Endothelial cell (in vitro differentiated cells): ENCODE data around the gene KLF15. TPM values are rescaled to one million over a fixed set of nuclear protein-coding genes. Genes with fewer than 3 reads are reported as not detected.

Source experiments
- DNase-seq: peaks from one replicate; pipeline ENCODE4 v3.0.0; 2021; ENCODE audit warnings: low spot score
- H3K27ac Mint-ChIP-seq: one replicate; pipeline ENCODE4 v1.8.0; 2021; ENCODE audit warnings: mixed read lengths, inconsistent platforms; ENCODE audit not compliant: unreplicated experiment
- H3K27me3 Mint-ChIP-seq: one replicate; pipeline ENCODE4 v1.8.0; 2021; ENCODE audit warnings: mild to moderate bottlenecking, moderate library complexity, mixed read lengths, inconsistent platforms; ENCODE audit not compliant: unreplicated experiment
- H3K36me3 Mint-ChIP-seq: one replicate; pipeline ENCODE4 v1.8.0; 2021; ENCODE audit warnings: mild to moderate bottlenecking, low read depth, mixed read lengths, inconsistent platforms; ENCODE audit not compliant: unreplicated experiment
- H3K4me1 Mint-ChIP-seq: one replicate; pipeline ENCODE4 v1.8.0; 2021; ENCODE audit warnings: mild to moderate bottlenecking, mixed read lengths, inconsistent platforms; ENCODE audit not compliant: unreplicated experiment
- H3K4me3 Mint-ChIP-seq: one replicate; pipeline ENCODE4 v1.8.0; 2021; ENCODE audit warnings: mild to moderate bottlenecking, mixed read lengths, inconsistent platforms; ENCODE audit not compliant: unreplicated experiment
- H3K9me3 Mint-ChIP-seq: one replicate; pipeline ENCODE4 v1.8.0; 2021; ENCODE audit warnings: mixed read lengths, inconsistent platforms; ENCODE audit not compliant: unreplicated experiment
- total RNA-seq: library from RNA; stranded (reverse); fragmentation: NEBNext Ultra II Directional; extraction: Animal tissue kit (Norgen Biotek cat#: 25700); gene quantifications from one replicate; pipeline ENCODE4 v1.2.1, GENCODE V29; 2021; ENCODE audit not compliant: unreplicated experiment
- TF ChIP-seq, protein P1 (sequence below): fragments of 200-600 bp; sonication (generic); IDR thresholded peaks from one replicate; pipeline ENCODE4 v1.5.0; 2021; ENCODE audit warnings: antibody characterized with exemption; ENCODE audit not compliant: unreplicated experiment

The KLF15 gene
- total RNA-seq, 1 donor from 2014 or later = 0.67 TPM

DNA sequence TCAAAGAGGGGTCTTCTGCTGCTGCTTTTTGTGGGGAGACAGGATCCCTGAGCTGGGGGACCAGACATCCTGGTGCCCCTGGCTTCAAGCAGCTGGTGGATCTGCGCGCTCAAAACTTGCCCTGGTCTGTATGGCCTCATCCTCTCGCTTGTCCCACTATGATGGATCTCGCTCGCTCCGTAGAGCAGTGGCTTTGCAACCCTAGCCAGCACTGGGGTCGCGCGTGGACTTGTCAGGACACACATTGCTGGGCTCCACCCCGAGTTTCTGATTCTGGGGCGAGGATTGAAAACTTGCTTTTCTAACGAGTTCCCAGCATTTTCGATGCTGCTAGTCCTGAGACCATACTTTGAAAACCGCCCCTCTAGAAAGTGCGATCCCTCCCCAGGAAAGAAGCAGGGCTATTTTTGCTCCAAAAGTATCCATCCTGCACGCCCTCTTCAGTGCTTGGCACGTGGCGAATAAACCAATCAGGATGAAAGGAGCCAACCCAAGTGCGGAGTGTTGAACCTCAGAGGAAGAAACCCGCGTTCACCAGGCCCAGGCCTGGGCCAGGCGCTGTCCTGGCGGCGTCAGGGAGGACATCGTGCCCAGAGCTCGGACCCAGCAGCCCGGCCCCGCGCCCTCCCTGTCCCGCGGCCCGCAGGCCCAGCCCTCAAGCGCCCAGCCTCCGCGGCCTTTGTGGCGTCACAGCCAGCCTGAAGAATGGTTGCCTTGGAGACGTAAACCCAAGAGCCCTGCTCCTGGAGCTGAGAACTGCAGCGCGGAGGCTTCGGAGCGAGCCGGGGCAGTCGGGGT lies 37.2 kb upstream of the KLF15 start, which contains the start of gene CFAP100:
TSS of gene CFAP100 (plus strand) at position 731 of the 798 bp plus-strand sequence. CDS start 1,092 bp downstream, outside the sequence.
- Mint-ChIP-seq H3K27me3 (peaks cover 5% of the 10 kb centered on the region), H3K27ac (peak within 1 kb of the TSS; percentile 15), H3K36me3 (no peaks in the 10 kb centered on the region), H3K4me1 (peaks cover 3% of the 10 kb centered on the region), H3K9me3 (no peaks in the 10 kb centered on the region), H3K4me3 (no peak within 1 kb of the TSS)
- DNase-seq = peak; percentile 72
- TF ChIP-seq, protein P1, sequence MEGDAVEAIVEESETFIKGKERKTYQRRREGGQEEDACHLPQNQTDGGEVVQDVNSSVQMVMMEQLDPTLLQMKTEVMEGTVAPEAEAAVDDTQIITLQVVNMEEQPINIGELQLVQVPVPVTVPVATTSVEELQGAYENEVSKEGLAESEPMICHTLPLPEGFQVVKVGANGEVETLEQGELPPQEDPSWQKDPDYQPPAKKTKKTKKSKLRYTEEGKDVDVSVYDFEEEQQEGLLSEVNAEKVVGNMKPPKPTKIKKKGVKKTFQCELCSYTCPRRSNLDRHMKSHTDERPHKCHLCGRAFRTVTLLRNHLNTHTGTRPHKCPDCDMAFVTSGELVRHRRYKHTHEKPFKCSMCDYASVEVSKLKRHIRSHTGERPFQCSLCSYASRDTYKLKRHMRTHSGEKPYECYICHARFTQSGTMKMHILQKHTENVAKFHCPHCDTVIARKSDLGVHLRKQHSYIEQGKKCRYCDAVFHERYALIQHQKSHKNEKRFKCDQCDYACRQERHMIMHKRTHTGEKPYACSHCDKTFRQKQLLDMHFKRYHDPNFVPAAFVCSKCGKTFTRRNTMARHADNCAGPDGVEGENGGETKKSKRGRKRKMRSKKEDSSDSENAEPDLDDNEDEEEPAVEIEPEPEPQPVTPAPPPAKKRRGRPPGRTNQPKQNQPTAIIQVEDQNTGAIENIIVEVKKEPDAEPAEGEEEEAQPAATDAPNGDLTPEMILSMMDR = no peak

DNA sequence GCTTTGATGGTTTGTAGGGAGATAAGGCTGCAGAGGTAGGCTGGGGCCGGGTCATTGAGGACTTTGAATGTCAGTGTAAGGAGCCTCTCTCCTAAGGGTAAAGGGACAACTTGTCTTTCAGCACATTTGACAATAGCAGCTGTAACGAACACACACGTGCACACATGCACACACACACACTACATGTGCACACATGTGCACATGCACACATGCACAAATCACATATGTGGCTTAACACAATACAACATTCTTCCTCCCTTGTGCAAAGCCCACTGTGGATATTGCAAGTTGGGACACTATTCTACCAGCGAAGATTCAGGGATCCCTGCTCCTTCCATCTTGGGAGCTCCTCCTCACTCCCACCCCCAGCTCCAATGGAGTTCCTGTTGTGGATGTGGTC lies 36.4 kb upstream of the KLF15 start:
- Mint-ChIP-seq H3K27me3 (peaks cover 5% of the 10 kb centered on the region), H3K4me1 (peaks cover 3% of the 10 kb centered on the region), H3K4me3 (no peak overlapping the region), H3K9me3 (no peaks in the 10 kb centered on the region), H3K27ac (no peak overlapping the region), H3K36me3 (no peaks in the 10 kb centered on the region)
- TF ChIP-seq, protein P1 = no peak
- DNase-seq = no peak

DNA sequence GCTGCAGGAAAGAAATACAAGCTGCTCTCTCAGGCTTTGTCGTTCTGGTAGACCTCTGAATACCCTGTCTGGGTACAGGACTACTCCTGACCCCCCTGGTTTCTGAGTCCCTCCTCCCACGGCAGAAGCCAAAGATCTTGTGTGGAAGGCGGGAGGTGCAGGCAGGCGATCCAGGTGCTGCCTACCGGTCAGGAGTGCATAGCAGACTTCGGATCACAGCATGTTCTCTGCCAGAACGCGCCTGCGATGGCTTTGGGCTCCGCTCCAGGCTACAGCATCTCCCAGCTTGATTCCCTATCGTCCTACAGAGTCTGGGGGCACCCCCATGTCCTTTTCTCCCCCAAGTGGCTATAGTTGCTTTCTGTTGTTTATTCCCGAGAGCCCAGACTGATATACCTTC lies 35.0 kb upstream of the KLF15 start:
- TF ChIP-seq, protein P1 = no peak
- DNase-seq = no peak
- Mint-ChIP-seq H3K4me1 (peaks cover 3% of the 10 kb centered on the region), H3K27ac (no peak overlapping the region), H3K27me3 (peaks cover 7% of the 10 kb centered on the region), H3K36me3 (no peaks in the 10 kb centered on the region), H3K9me3 (no peaks in the 10 kb centered on the region), H3K4me3 (no peak overlapping the region)

DNA sequence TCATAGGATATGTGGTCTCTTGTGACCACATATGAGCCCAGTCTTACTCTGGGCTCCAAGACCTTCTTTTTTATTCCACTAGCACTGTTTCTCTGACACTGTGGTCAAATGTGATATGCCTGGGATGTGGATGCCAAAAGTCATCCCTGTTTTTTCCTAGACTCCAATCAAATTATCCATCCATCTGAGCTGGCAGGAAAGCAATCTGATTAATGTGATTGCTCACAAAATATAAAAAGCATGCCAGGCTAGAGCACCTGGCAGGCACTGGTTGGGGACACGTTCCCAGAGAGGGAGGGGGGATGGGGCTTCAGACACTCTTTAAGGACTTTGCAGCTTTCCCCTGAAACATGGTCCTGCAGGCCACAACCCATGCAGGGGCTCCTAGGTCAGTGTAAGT lies 34.4 kb upstream of the KLF15 start:
- no peak overlapping the region for H3K27ac Mint-ChIP-seq
- TF ChIP-seq, protein P1 = no peak
- peaks cover 5% of the 10 kb centered on the region for H3K27me3 Mint-ChIP-seq
- no peak overlapping the region for H3K4me3 Mint-ChIP-seq
- H3K4me1 Mint-ChIP-seq = peaks cover 3% of the 10 kb centered on the region
- H3K36me3 Mint-ChIP-seq = no peaks in the 10 kb centered on the region
- no peak for DNase-seq
- H3K9me3 Mint-ChIP-seq = no peaks in the 10 kb centered on the region

DNA sequence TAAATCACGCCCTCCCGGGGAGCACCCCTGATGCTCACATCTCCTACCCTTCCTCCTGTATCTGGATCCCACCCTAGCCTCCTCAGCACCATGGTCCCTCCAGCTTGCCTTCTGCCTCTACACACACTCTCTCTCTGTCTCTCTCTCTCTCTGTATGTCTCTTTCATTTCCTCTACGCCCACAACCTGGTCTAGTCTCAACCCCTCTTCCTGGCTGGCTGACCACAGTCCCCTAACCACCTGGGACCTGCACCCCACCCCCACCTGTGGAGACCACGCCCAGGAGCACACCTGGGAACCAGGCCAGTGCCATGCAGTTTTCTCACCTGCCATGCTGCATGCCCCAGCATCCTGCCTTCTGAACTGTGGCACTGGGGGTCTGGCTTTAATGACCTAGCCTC lies 33.5 kb upstream of the KLF15 start:
- DNase-seq = no peak
- Mint-ChIP-seq H3K4me3 (no peak overlapping the region), H3K27me3 (peaks cover 5% of the 10 kb centered on the region), H3K4me1 (peaks cover 3% of the 10 kb centered on the region), H3K9me3 (no peaks in the 10 kb centered on the region), H3K27ac (no peak overlapping the region), H3K36me3 (no peaks in the 10 kb centered on the region)
- TF ChIP-seq, protein P1 = no peak
